HG02973 (cell line): ENCODE measurements around the gene AMBP.

Experiments
- ATAC-seq: cut with Tn5 transposase; IDR thresholded peaks from one replicate; pipeline ENCODE4 v1.9.1; 2021; ENCODE audit warnings: moderate library complexity; ENCODE audit not compliant: unreplicated experiment

The AMBP gene

GRCh38 chr9:114114364-114114763 lies 36.3 kb upstream of the AMBP start:
- no peak for ATAC-seq

DNA sequence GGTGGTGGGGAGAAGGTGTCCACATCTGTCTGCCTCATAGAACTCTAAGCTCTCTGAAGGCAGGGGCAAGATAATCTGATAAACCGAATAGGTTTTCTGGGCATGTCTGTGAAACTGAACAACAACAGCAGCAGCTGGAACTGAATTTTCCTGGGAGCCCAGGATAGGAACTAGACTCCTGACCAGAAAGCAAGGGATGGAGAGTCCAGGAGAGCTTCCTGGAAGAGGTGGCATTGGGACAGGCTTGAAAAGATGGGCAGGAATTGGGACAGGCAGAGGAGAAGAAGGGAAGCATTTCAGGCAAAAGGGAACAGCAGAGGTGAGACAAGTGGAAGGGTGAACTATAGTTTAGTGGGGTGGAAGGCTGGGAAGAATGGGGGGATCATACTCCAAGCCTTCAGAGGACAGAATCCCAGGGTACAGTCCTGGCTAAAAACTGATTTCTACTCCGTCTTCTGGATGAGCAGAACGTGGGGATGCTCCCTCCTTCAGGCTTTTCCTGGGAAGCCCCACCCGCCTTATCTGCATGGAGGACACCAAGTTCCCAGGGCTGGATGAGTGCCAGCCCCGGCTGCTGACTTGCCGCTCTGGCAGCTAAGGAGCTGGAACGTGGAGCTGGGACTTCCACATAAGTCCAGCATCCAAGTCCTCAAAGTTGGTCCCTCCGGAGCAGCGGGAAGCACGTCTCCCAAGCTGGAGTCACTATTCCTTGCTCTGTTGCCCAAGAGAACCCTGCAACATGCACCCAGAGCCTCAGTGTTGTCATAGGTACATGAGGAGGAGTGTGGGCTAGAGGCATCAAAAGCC lies 34.9 kb upstream of the AMBP start:
- ATAC-seq = no peak

DNA sequence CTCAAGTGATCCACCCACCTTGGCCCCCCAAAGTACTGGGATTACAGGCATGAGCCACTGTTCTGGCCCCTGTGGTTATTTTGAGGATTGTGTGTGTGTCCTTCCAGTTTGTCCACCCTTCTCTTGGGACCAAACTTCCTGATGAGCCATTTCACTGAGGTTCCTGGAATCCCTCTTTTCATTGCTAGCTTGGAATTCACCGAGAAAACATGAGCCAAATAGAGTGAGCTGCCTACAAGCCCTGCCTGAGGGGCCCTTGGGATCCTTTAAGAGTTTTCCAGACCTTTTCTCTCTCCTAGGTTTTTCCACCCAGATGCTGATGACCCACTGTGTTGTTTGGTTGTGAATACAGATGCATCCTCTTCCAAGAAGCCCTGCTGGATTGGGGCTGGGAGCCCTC lies 34.2 kb upstream of the AMBP start:
- ATAC-seq = no peak

GRCh38 chr9:114110180-114110579 lies 32.1 kb upstream of the AMBP start:
- ATAC-seq = no peak

DNA sequence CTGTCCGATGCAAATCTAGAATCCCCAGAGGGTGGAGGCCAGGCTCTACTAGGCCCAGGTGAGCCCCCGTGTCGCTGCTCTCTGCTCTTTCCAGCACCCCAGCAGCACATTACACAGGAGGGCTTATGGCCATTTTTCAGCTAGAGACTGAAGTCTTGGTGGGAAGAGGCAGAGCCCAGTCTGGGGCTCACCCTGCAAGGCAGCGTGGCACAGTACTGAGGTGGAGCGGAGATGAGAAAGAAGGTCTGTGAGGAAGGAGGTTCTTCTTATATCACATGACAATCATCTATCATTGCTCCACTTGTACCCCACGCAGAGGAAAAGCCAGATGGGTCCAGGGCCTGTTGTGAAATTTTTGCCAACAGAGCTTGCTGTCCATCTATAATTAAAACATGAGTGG lies 31.0 kb upstream of the AMBP start:
- no peak for ATAC-seq

DNA sequence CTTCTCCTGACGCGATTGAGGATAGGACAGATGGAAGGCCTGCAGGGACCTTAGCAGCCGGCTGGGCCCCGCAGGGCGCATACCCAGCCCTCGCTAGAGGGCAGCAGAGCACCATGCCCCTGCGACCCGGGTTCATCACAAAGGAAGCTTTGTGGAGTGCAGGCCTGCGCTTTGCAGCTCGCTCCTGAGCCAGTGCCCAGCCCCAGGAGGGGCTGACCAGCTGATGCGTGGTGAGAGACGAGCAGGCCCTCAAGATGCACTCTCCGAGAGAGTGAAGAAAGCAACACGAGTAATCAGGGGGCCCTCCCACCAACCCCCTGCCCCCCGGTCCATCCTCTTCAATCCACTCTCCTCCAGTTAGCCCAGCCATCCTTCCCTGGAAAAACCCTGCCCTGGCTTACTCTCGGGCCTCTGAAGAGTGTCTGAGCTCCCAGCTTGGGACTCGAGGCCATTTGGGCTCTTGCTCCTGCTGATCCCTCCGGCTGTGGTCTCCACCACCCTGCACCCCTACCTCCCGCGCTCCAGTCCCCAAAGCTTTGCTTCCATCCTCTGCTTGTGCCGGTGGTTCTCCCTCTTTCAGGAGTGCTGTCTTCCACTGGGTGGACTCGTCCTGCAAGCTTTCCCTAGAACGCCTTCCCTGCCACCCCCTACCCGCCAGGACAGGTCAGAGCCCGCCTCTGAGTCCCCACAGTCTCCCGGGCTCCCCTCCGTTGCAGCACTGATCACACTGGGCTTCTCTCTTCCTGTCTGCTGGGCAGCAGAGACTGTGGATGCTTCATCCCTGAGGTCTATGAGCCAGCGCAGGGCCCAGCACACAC lies 30.1 kb upstream of the AMBP start:
- peak; percentile 65 for ATAC-seq

GRCh38 chr9:114107286-114108001 lies 29.3 kb upstream of the AMBP start:
- no peak for ATAC-seq

DNA sequence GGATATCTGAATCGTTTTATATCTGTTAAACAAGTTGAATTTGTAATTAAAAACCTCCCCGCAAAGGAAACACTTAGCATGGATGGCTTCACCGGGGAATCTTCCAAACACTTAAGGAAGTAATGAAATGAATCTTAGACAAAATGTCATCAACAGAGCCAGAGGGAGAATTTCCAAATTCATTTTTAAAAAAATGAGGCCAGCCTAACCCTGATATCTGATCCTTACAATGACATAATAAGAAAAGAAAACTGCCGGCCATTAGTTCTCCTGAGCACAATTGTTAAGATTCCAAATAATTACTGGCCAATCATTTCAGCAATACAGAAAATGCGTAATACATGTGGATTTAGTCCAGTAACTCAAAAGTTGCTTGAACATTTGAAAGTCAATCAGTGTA lies 27.1 kb upstream of the AMBP start:
- no peak for ATAC-seq

DNA sequence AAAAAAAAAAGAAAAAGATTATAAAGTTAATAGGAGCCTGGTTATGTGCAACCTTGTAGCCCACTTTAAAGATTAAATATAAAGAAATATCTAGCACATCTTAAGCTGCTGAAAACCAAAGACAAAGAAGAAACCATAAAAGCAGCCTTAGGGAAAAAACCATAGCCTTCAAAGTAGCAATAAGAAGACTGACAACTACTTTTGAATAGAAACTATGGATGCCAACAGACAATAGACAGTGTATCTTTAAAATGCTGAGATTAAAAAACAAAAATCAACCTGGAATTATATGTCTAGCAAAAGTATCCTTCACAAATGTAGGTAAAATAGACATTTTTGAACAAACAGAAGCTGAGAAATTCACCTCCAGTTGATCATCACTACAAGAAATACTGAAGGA lies 24.4 kb upstream of the AMBP start:
- ATAC-seq = no peak

- no peak for ATAC-seq
These were observed 22.4 kb upstream of the AMBP start for GRCh38 chr9:114100536-114100935.

DNA sequence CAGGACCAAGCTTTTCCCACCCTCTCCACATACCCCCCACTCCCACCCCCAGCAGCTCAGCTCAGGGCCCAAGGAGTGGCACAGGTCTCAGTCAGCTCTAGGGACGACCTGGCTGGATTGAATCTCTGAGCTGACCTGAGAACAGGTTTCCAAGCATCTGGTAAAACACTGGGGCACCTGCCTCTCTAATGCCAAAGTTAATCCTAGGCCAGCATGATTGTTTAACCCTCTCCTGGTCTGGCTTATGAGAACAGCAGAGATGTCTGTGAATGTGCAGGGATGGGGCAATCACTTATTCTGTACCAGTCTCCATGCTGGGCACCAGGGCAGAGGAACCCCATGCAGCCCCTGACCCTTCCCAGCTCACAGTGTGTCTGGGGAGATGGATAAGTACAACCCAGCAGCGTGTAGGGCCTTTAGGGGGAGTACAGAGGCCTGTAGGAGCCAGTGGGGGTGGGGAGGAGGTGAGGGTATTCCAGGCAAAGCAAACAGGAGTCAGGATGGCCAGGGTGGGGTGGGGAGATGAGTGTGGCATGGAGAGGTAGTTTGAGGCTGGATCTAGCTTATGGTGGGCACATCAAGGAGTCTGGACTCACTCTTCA lies 21.7 kb upstream of the AMBP start:
- ATAC-seq = no peak

- ATAC-seq = no peak
These were observed 21.0 kb upstream of the AMBP start, which contains the start of gene KIF12 for GRCh38 chr9:114098936-114099668. Gene KIF12 (minus strand): TSS chr9:114099292. CDS start chr9:114099276, 16 bp downstream.

DNA sequence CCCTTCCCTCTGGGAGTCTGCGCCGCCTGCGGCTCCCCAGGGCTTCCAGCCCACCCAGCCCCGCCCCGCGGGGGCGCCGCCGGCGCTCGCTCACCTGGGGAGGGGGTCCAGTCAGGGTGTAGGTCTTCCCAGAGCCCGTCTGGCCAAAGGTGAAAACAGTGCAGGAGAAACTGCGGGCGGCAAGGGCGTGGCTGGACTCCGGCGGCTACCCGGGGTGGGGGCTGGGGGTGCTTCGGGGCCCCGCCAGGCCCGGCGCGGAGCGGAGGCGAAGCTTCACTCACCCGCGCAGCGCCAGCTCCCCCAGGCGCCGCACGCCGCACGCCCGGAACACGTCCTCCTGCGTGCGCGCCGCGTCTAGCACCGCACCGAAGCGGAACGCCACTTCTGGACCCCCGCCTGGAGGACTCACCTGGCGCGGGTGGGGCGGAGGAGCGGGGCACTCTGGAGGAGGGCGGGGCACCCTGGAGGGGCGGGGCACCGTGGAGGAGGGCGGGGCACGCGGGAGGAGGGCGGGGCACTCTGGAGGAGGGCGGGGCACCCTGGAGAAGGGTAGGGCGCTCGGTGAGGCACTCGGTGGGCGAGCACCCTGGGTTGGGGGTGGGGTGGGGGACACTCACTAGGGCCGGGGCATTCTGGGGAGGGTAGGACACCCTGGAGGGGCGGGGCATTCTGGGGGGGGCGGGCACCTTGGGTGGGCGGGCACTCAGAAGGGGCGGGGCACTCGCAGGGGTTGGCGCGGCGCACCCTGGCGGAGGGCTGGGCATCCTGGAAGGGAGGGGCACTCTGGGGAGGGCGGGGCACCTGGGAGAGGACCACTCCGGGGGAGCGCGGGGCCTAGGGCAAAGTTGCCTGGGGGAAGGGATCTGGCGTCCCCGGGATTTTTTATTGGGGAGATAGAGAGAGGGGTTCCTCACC lies 20.2 kb upstream of the AMBP start:
- no peak for ATAC-seq

DNA sequence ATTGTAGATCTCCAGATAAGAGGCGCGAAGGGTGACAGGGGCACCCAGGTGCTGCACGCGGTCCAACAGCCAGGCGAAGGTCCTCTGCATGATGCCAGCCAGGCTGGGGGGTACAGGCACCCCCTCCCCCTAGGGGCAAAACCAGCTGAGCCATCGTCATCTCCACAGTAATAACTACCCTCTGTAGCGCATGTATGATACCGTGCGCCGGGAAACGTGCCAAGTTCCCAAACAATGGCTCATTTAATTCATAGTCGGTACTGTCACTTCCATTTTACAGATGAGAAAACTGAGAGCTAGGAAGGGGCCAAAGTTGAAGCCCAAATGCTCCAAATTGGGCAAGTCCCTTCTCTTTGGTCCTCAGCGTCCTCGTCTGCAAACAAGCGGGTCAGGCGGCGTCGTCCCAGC lies 19.5 kb upstream of the AMBP start:
- ATAC-seq = no peak

DNA sequence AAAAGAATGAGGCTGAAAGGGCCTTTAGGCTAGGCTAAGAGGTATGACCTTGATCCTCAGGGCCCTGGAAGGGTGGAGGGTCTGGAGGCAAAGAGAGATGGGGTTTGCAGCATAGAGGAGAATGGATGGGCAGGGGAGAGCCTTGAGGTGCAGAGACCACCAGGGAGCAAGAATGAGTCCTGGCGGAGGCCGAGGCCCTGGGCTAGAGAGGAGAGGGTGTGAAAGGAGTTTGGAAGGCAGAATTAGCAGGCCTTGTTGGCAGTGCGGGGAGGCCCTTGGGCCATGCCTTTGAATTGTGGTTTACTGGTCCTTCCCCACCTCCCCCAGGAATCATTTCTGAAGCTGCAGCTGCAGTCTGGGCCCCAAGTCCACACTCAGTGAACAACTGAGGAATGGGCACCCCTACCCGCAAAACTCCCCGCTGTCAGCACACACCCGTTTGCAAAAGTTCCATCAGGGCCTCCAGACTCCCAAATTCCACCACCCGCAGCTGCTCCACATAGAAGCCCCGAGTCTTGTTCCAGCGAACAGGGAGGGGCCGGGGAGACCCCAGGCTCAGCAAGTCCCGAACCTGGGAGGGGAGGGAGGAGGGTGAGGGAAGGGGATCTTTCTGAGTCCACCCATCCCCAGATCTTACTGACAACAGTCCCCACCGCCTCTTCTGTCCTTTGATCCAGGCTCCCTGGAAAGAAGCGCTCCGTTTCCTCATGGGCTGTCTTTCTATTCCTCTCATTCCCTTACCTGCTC lies 18.9 kb upstream of the AMBP start:
- no peak for ATAC-seq

DNA sequence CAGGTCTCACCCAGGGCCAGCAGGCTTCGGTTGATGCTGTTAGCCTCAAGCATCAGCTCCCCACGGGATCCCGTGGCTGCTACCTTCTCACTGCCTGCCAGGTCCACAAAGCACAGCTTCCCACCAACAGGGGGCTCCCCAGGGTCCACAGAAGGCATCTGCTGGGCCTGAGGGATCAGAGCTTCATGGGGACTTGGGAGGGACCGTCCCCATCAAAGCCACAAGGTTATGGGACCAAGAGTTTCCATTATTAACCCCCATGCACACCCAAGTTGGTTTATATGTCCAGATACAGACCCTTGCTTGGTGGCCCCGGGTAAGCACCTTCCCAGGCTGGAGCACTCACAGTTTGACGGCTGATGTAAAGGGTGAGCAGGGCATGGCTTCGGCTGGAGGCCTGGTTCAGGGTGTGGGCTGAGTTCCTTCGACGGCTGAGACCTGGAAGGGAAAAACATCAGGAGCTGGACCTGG lies 18.0 kb upstream of the AMBP start:
- ATAC-seq = no peak

- ATAC-seq = no peak
These were observed 16.9 kb upstream of the AMBP start for GRCh38 chr9:114094971-114095370.

- no peak for ATAC-seq
These were observed 15.8 kb upstream of the AMBP start for GRCh38 chr9:114093761-114094505.
